Activated CD4-positive, alpha-beta memory T cell treated with anti-CD3 and anti-CD28 coated beads, Interleukin-2, amount 10 ng/mL, durations not matched to agents 7 days and 5 days (primary cell): Measurements from ENCODE around the gene CRBN. TPM values are rescaled to one million over a fixed set of nuclear protein-coding genes. Genes with fewer than 3 reads are reported as not detected.

ENCODE experiments used
- CTCF ChIA-PET: fragments of 350-600 bp; sonication (Branson Sonifier 250); formaldehyde crosslinking; loops from one replicate; lab custom pipeline; 2021; ENCODE audit warnings: antibody characterized with exemption, inconsistent platforms; lab: Charles Lee
- POLR2A ChIA-PET: fragments of 350-600 bp; sonication (Branson Sonifier 250); formaldehyde crosslinking; loops from one replicate; lab custom pipeline; 2021; ENCODE audit warnings: antibody characterized with exemption; lab: Charles Lee
- DNase-seq: peaks from one replicate; pipeline ENCODE4 v3.0.0-alpha.2; 2020
- H3K27ac Mint-ChIP-seq: one replicate; pipeline ENCODE4 v1.8.0; 2021; ENCODE audit warnings: mild to moderate bottlenecking, mixed read lengths
- H3K27me3 Mint-ChIP-seq: one replicate; pipeline ENCODE4 v1.8.0; 2021; ENCODE audit warnings: mixed read lengths
- H3K36me3 Mint-ChIP-seq: one replicate; pipeline ENCODE4 v1.8.0; 2021; ENCODE audit warnings: low read depth, mixed read lengths
- H3K4me1 Mint-ChIP-seq: one replicate; pipeline ENCODE4 v1.8.0; 2021; ENCODE audit warnings: mixed read lengths
- H3K4me3 Mint-ChIP-seq: one replicate; pipeline ENCODE4 v1.8.0; 2021; ENCODE audit warnings: mild to moderate bottlenecking, mixed read lengths
- H3K9me3 Mint-ChIP-seq: one replicate; pipeline ENCODE4 v1.8.0; 2021; ENCODE audit warnings: mixed read lengths
- total RNA-seq, 2 experiments: library from RNA; stranded (reverse); gene quantifications; one replicate each; pipeline ENCODE4 v1.2.3, GENCODE V29; 2021

CRBN gene
- total RNA-seq, 2 experiments from 2014 or later, result 62.8 to 74.4 TPM

DNA sequence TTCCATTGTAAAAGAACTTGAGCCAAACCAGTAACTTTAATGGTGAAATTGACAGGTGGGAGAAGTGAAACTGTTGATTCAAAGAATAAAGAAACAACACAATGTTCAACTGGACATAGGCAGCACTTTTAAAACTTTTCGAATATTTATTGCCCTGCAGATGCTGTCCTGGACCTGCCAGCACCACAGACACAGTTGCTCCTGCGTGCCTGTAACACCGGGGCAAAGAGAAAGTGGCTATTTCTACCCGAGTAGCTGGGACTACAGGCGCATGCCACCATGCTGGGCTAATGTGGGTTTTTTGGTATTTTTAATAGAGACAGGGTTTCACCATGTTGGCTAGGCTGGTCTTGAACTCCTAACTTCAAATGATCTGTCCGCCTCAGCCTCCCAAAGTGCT, 76.7 kb downstream of the CRBN start:
- CTCF ChIA-PET, result no interaction called here

DNA sequence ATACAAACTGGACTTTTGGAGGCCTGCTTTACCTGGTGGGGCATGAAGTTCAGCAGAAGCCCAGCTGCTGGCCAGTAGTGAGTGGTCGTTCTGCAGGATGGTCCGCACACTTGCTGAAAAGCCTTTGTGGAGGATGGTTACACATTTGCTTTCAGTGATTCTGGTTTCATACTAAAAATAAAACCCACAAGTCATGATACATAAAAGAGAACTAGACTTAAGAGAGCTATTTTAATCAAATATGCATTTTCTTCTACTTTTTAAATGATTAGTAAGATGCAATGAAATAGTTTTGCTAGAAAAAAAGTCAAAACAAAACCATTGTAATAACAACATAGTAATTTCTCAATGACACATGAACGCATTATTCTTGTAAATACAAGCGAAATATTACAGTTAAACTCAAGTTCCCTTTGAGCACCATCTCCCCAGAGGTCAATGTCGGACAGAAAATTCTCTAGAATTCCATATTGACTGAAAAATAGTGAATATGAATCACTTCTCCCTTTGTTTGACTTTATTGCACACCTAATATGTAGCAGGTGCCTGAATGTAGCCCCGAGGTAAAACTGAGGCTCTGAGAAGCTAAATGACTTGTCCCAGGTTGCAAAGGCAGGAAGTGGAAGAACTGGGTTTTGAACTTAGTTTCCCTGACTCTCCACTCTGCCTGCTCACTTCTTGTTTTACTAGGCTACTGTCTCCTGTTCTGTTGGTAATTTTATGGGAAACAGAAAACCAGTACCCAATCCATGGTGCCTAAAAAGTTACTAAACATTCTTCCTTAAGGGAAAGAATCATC, 77.6 kb downstream of the CRBN start:
- Mint-ChIP-seq H3K4me1 (no peaks in the 10 kb centered on the region), H3K36me3 (no peaks in the 10 kb centered on the region), H3K9me3 (no peaks in the 10 kb centered on the region), H3K4me3 (no peak overlapping the region), H3K27ac (no peak overlapping the region), H3K27me3 (peaks cover 8% of the 10 kb centered on the region)
- ChIA-PET POLR2A (no interaction called here), CTCF (no interaction called here)
- DNase-seq, result no peak

More for the DNA sequence above, 76.7 kb downstream of the CRBN start:
- DNase-seq, result no peak
- Mint-ChIP-seq H3K36me3 (no peaks in the 10 kb centered on the region), H3K4me1 (no peaks in the 10 kb centered on the region), H3K9me3 (no peaks in the 10 kb centered on the region), H3K27me3 (peaks cover 5% of the 10 kb centered on the region), H3K4me3 (no peak overlapping the region), H3K27ac (no peak overlapping the region)
- POLR2A ChIA-PET, result no interaction called here

Other genes starting within 250 kb of the CRBN start
- not detected for gene IL5RA, start 69.3 kb downstream of the CRBN start, total RNA-seq
- gene TRNT1, start 52.8 kb downstream of the CRBN start, total RNA-seq, result 10 to 100 TPM; 29.5 to 32.4 TPM